Measurements from ENCODE around the gene CCDC7. TPM values are rescaled to one million over a fixed set of nuclear protein-coding genes. Genes with fewer than 3 reads are reported as not detected.

The CCDC7 gene
- total and polyA plus RNA-seq, 10 of the 15 experiments (the other 5 are each of a cell fraction or from before 2014, with no cell fraction given): 1.8 to 5.6 (median 3.4) TPM

- peak; percentile 68; the same call in 1 of the 2 replicates for TF ChIP-seq ASH2L (IDR thresholded peaks at IDR 0.05; ENCODE audit: borderline replicate concordance, low read depth)
- TF ChIP-seq SPI1 (IDR thresholded peaks at IDR 0.05; ENCODE audit: borderline replicate concordance, insufficient read depth, low read depth, low read length): peak; percentile 44; the same call in 1 of the 2 replicates
- TF ChIP-seq CBX5 (IDR thresholded peaks at IDR 0.05; ENCODE audit: low read depth): 0 out of 2 replicates have a peak, but pooled peaks have one; percentile 83
- TF ChIP-seq SMAD1 (IDR thresholded peaks at IDR 0.05; ENCODE audit: low read depth, partially characterized antibody): no peak
- TF ChIP-seq POLR2AphosphoS5 (IDR thresholded peaks at IDR 0.05; ENCODE audit: low read length): peak; percentile 98
- no peak for TF ChIP-seq CEBPB (IDR thresholded peaks at IDR 0.05; ENCODE audit: borderline replicate concordance in 1 of 2, low read depth in 2 of 2, low read length in 2 of 2)
- TF ChIP-seq MEF2B (IDR thresholded peaks at IDR 0.05; ENCODE audit: partially characterized antibody, poor library complexity, severe bottlenecking): peak; percentile 18
- TF ChIP-seq NR2C2 (IDR thresholded peaks at IDR 0.05; ENCODE audit: borderline replicate concordance, control insufficient read depth, insufficient read length, low read depth): no peak
- no peak for TF ChIP-seq TBL1XR1 (IDR thresholded peaks at IDR 0.05; ENCODE audit: low read depth, low read length)
- no peak for TF ChIP-seq KLF5 (IDR thresholded peaks at IDR 0.05; ENCODE audit: partially characterized antibody)
- no peak for TF ChIP-seq STAT3 (IDR thresholded peaks at IDR 0.05; ENCODE audit: low read depth, low read length)
- peak; percentile 63 to 96; a peak in 2 of 3 replicates for TF ChIP-seq EGR1 (IDR thresholded peaks at IDR 0.05; ENCODE audit: borderline replicate concordance in 1 of 2, low read depth in 2 of 2, low read length in 2 of 2)
- 0 out of 2 replicates have a peak, but pooled peaks have one; percentile 3 for TF ChIP-seq BCL11A (IDR thresholded peaks at IDR 0.05; ENCODE audit: low read depth, low read length)
- TF ChIP-seq BHLHE40 (IDR thresholded peaks at IDR 0.05; ENCODE audit: borderline replicate concordance in 1 of 2, low read depth in 2 of 2, low read length in 1 of 2): peak; percentile 48 to 84
- TF ChIP-seq E2F4 (IDR thresholded peaks at IDR 0.05; ENCODE audit: low read depth, low read length): no peak
- TF ChIP-seq, protein P1, sequence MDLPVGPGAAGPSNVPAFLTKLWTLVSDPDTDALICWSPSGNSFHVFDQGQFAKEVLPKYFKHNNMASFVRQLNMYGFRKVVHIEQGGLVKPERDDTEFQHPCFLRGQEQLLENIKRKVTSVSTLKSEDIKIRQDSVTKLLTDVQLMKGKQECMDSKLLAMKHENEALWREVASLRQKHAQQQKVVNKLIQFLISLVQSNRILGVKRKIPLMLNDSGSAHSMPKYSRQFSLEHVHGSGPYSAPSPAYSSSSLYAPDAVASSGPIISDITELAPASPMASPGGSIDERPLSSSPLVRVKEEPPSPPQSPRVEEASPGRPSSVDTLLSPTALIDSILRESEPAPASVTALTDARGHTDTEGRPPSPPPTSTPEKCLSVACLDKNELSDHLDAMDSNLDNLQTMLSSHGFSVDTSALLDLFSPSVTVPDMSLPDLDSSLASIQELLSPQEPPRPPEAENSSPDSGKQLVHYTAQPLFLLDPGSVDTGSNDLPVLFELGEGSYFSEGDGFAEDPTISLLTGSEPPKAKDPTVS (IDR thresholded peaks at IDR 0.05; ENCODE audit: low read depth, low read length): no peak; the same call in 1 of the 2 replicates
- peak; percentile 71 to 76 for TF ChIP-seq IKZF2 (IDR thresholded peaks at IDR 0.05)
- no peak for TF ChIP-seq RFX5 (IDR thresholded peaks at IDR 0.05; ENCODE audit: low read depth, low read length)
- no peak for TF ChIP-seq YBX1 (IDR thresholded peaks at IDR 0.05)
- TF ChIP-seq NFXL1 (IDR thresholded peaks at IDR 0.05; ENCODE audit: borderline replicate concordance): 0 out of 2 replicates have a peak, but pooled peaks have one; percentile 59
- no peak for TF ChIP-seq USF2 (IDR thresholded peaks at IDR 0.05; ENCODE audit: borderline replicate concordance, low read depth, low read length)
- TF ChIP-seq SRF (IDR thresholded peaks at IDR 0.05; ENCODE audit: low read depth in 2 of 2, low read length in 2 of 2): 0 out of 4 replicates have a peak, but pooled peaks of 1 of the 2 experiments have one; percentile 1
- TF ChIP-seq, protein P2, sequence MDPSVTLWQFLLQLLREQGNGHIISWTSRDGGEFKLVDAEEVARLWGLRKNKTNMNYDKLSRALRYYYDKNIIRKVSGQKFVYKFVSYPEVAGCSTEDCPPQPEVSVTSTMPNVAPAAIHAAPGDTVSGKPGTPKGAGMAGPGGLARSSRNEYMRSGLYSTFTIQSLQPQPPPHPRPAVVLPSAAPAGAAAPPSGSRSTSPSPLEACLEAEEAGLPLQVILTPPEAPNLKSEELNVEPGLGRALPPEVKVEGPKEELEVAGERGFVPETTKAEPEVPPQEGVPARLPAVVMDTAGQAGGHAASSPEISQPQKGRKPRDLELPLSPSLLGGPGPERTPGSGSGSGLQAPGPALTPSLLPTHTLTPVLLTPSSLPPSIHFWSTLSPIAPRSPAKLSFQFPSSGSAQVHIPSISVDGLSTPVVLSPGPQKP (IDR thresholded peaks at IDR 0.05; ENCODE audit: low read depth, low read length): 0 out of 2 replicates have a peak, but pooled peaks have one; percentile 46
- peak; percentile 91 for TF ChIP-seq IKZF1 (conservative IDR thresholded peaks at IDR 0.05)
- TF ChIP-seq HDGF (IDR thresholded peaks at IDR 0.05): no peak
Measured at GRCh38 chr10:32445740-32446535, at the start of gene CCDC7 (continued).
